Neural progenitor cell (in vitro differentiated cells): ENCODE results near the gene SPDYC.

Experiments used
- CTCF ChIP-seq: fragments of 200-600 bp; sonication (generic); IDR thresholded peaks from 2 replicates; pipeline ENCODE4 v1.5.1; 2017; ENCODE audit warnings: antibody characterized with exemption, mild to moderate bottlenecking
- EZH2 ChIP-seq: fragments of 200-600 bp; sonication (generic); IDR thresholded peaks from 2 replicates; pipeline ENCODE4 v1.6.1; 2017; ENCODE audit warnings: antibody characterized with exemption, mild to moderate bottlenecking, moderate library complexity
- EZH2phosphoT487 ChIP-seq: fragments of 200-600 bp; sonication (generic); IDR thresholded peaks from 2 replicates; pipeline ENCODE4 v1.6.1; 2017; ENCODE audit warnings: antibody characterized with exemption

DNA sequence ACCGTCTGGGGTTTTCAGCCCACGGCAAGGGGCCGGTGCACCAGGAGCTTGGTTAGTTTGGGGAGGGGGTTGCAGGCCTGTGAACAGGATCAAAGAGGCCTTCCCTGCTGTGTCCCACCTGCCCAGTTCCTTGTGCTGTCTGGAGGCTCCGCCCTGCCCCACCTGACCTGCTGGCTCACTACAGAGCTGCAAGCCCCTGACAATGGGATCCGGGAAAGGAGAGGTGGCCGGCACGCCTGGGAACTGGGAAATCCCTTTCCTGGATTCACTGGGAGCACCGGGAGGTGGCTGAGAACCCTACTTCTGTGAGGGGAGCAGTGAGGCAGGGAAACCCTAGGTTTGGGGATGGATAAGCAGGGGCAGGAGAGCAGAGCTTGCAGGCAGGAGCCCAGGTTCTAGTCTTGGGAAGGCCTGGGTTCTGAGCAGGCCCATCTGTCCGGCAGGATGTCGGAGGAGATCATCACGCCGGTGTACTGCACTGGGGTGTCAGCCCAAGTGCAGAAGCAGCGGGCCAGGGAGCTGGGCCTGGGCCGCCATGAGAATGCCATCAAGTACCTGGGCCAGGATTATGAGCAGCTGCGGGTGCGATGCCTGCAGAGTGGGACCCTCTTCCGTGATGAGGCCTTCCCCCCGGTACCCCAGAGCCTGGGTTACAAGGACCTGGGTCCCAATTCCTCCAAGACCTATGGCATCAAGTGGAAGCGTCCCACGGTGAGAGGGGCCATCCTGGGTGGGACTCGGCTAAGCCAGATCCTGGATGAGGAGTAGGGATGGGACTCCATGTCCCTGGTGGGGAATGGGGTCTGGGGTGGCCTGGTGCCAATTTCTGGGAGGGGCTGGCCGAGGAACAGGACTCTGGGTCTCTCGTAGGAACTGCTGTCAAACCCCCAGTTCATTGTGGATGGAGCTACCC lies 12.5 kb downstream of the SPDYC start:
- TF ChIP-seq EZH2 (no peak), CTCF (no peak), EZH2phosphoT487 (no peak)
